H1 (cell line): ENCODE results near the gene LRP1. TPM values are rescaled to one million over a fixed set of nuclear protein-coding genes. Genes with fewer than 3 reads are reported as not detected.

ENCODE experiments used
- ATF3 ChIP-seq: IDR thresholded peaks from 2 replicates; pipeline ENCODE4 v1.6.1; 2011; ENCODE audit warnings: low read depth, mild to moderate bottlenecking, low read length; ENCODE audit not compliant: insufficient read depth
- BCL11A ChIP-seq, 2 experiments: IDR thresholded peaks; one replicate each; pipeline ENCODE4 v1.6.1; 2011; ENCODE audit warnings: low read depth in 2 of 2, low read length in 2 of 2, mild to moderate bottlenecking in 2 of 2
- CTCF ChIP-seq, 3 experiments: IDR thresholded peaks; 1 replicate in 2 of 3; 2 replicates in 1 of 3; pipeline versions ENCODE4 v1.5.1 to v1.6.1; 2011; ENCODE audit warnings: low read length in 3 of 3, mild to moderate bottlenecking in 3 of 3, inconsistent platforms in 2 of 3, low read depth in 1 of 3, moderate library complexity in 1 of 3; ENCODE audit not compliant: insufficient read depth in 1 of 3; ENCODE audit errors: control extremely low read depth in 1 of 3
- JUN ChIP-seq: IDR thresholded peaks from 2 replicates; pipeline ENCODE4 v1.6.1; 2011; ENCODE audit warnings: low read depth, mild to moderate bottlenecking, improper control_type of control experiment, low read length
- RNF2 ChIP-seq: fragments of 200-900, 300-1000 bp; sonication (generic); IDR thresholded peaks from 2 replicates; pipeline ENCODE4 v1.7.1; 2016; ENCODE audit warnings: borderline replicate concordance, low read depth, mild to moderate bottlenecking, antibody characterized with exemption, low read length; ENCODE audit not compliant: poor library complexity, severe bottlenecking; ENCODE audit errors: missing control alignments
- SIX5 ChIP-seq: IDR thresholded peaks from 2 replicates; pipeline ENCODE4 v1.6.1; 2011; ENCODE audit warnings: mild to moderate bottlenecking, low read depth, low read length
- TCF12 ChIP-seq: IDR thresholded peaks from 2 replicates; pipeline ENCODE4 v1.6.1; 2011; ENCODE audit warnings: low read depth, mild to moderate bottlenecking, low read length
- ZNF274 ChIP-seq: IDR thresholded peaks from 2 replicates; pipeline ENCODE4 v1.7.0; 2012; ENCODE audit warnings: low read length, borderline replicate concordance; ENCODE audit errors: extremely low read depth
- polyA plus RNA-seq, 7 experiments: library from polyadenylated mRNA; depleted of rRNA in 3 of 7; stranded (reverse) in 5 of 7; unstranded in 2 of 7; fragments of >200 nt in 5 of 7; fragments of 200-250 nt in 2 of 7; gene quantifications; 1 replicate in 5 of 7; 2 replicates in 1 of 7; 4 replicates in 1 of 7; pipeline versions ENCODE4 v1.2.1 to v1.2.3, GENCODE V29; 2011 to 2013; ENCODE audit warnings: missing spikeins in 2 of 7, mixed read lengths in 2 of 7
- total RNA-seq: library from RNA; stranded (reverse); fragmentation: NEBNext Ultra II Directional; extraction: Animal tissue kit (Norgen Biotek cat#: 25700); gene quantifications from 2 replicates; pipeline ENCODE4 v1.2.1, GENCODE V29; 2021

The LRP1 gene
- total and polyA plus RNA-seq, 2 of the 8 experiments (the other 6 are each of a cell fraction or from before 2014, with no cell fraction given) = 35.3 to 92.5 TPM

- peak; percentile 83 to 99 (median 92) for TF ChIP-seq CTCF (IDR thresholded peaks at IDR 0.05; ENCODE audit: control extremely low read depth in 1 of 3, insufficient read depth in 1 of 3, low read depth in 1 of 3, low read length in 3 of 3)
- TF ChIP-seq ATF3 = no peak
- no peak for TF ChIP-seq JUN
- TF ChIP-seq TCF12 = no peak
- no peak for TF ChIP-seq SIX5
- TF ChIP-seq BCL11A (IDR thresholded peaks at IDR 0.05; ENCODE audit: low read depth in 2 of 2, low read length in 2 of 2) = no peak
- no peak for TF ChIP-seq RNF2
- no peak for TF ChIP-seq ZNF274
These were observed 3.9 kb upstream of the LRP1 start (continued) for GRCh38 chr12:57124261-57124877.
